T-helper 22 cell (primary cell): ENCODE data around the gene RHOA.
"Not testable (repeated sequence)": the region's sequence is repeated elsewhere in the genome, so short reads cannot be mapped to it uniquely, and the experiment has no call there.

Experiments
- DNase-seq: peaks from one replicate; pipeline ENCODE4 v3.0.0-alpha.2; 2020; ENCODE audit warnings: low read depth

Gene RHOA

GRCh38 chr3:49362561-49362960 lies 49.2 kb downstream of the RHOA start:
- no peak for DNase-seq

DNA sequence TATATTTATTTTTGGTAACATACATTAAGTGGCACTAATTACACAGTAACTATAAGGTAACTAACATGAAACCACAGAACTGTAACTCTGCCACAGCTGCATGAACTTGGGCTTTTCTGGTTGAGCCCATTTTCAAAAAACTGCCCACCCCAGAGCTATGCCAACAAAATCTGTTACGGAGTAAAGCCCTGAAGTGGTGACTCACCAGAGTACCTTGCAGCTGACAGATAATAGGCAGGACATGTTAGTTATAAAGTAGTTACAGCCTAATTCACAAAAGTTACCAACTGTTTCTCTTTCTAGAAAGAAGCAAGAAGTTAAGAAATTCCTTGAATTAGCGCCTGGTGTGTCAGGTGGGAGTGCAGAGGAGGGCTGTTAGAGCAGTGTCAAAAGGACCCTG lies 52.2 kb downstream of the RHOA start:
- no peak for DNase-seq

DNA sequence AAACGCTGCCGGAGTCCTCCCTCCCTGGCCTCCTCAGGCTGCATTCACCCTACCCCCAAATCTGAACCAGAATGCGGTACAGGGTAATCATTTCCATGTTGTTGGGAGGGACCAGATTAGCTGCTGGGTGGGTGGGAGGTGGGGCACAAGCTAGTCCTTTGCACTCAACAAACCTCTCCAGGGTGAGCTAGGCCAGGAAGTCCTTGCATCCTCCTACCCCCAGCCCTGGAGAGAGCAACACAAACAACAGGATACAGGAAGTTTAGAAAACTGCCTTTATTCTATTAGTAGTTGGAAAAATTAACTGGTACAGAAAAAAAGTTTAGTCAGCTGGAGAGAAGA lies 52.9 kb downstream of the RHOA start:
- no peak for DNase-seq

- peak; percentile 72 for DNase-seq
Observed at GRCh38 chr3:49358217-49358883, 53.4 kb downstream of the RHOA start, which contains the start of gene GPX1. TSS of gene GPX1 (minus strand) at chr3:49358353. CDS start at chr3:49358278, 75 bp downstream.

GRCh38 chr3:49357443-49358216 lies 54.1 kb downstream of the RHOA start:
- DNase-seq: peak; percentile 21

DNA sequence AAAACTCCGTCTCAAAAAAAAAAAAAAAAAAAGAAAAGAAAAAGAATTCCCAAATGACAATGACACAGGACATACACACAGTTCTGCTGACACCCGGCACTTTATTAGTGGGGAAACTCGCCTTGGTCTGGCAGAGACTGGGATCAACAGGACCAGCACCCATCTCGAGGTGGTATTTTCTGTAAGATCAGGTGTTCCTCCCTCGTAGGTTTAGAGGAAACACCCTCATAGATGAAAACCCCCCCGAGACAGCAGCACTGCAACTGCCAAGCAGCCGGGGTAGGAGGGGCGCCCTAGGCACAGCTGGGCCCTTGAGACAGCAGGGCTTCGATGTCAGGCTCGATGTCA lies 54.7 kb downstream of the RHOA start:
- not testable (repeated sequence) for DNase-seq

DNA sequence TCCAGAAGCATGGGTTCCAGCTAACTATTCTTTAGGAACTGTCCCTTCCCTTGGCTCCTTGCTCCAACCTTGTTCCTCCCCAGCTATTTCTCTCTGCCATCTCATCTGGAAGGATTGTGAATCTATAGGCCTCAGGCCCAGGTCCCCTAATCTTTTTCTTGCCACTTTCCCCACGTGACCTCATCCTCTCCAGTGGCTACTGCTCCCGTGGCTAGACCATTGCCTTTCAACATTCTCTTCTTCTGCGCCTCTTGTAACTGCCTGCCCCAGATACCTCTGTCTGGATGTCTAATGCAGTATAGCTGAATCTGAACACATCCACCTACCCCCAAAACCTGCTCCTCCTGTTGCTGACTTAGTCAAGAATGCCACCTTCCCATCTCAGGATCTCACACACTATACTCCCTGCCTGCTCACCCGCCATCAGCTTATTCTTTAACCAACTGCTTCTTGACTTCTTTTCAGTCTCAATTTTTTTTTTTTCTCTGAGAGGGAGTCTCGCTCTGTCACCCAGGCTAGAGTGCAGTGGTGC lies 58.8 kb downstream of the RHOA start:
- DNase-seq: no peak

- no peak for DNase-seq
Observed at GRCh38 chr3:49352281-49352680, 59.5 kb downstream of the RHOA start.

- no peak for DNase-seq
Observed at GRCh38 chr3:49351521-49352011, 60.2 kb downstream of the RHOA start.

DNA sequence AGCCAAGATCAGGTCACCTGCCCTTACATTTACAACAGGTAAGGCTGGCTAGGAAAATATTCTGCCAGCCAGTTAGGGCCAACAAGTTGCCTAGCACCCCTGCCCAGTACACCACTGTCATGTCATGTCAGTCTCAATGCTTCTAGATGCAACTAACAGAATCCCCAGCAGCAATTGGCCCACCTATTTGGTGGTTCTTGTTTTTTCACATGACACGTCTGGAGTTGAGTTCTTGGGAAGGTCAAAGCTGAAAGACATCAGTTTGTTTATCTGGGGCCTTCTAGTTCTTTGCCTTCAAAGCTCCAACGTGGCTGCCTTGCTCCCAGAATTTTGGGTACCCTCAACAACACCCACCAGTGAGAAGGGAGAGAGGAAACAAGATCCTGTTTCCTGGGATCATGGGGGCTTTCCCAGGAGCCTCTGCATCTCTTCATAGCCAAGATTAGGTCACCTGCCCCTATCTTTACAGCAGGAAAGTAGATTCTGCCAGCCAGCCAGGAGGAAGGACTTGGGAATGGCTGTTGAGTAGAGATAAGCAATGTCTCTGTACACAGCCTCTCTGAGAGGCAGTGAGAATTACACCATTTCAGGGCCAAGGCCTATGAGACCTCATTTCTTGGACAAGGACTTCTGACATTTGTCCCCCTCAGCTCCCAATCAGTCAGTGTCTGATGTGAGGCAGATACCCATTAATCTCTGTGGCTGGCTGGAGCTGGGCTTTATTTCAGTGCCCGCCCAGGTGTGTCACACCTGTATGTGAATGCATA lies 62.2 kb downstream of the RHOA start:
- DNase-seq: no peak

DNA sequence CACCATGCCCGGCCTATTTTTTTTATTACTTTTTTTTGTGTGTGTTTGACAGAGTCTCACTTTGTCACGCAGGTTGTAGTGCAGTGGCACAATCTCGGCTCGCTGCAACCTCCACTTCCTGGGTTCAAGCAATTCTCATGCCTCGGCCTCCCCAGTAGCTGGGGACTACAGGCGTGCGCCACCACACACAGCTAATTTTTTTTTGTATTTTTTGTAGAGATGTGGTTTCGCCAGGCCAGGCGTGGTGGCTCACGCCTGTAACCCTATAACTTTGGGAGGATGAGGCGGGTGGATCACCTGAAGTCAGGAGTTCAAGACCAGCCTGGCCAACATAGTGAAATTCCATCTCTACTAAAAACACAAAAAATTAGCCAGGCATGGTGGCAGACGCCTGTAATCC lies 63.4 kb downstream of the RHOA start:
- not testable (repeated sequence) for DNase-seq

DNA sequence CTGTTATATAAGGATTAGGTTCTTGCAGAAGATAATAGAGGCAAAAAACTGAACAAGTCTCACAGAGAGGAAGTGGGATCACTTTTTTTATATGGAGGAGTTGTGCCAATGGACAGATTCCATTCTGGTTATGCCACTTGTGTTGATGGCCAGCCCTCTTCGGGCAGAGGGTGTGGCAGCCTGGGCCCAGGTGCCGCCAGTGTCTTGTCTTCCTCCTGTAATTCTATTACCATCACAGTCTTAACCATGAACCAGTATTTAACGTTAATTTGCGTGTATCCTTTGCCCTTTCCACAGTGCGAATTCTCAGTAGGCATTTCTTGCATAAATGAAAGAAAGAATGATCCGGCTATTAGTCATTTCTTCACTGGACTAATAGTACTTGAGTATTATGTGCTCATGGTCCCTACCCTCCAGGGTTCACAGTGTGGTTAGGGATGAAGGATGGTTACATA lies 65.0 kb downstream of the RHOA start:
- DNase-seq: no peak

DNA sequence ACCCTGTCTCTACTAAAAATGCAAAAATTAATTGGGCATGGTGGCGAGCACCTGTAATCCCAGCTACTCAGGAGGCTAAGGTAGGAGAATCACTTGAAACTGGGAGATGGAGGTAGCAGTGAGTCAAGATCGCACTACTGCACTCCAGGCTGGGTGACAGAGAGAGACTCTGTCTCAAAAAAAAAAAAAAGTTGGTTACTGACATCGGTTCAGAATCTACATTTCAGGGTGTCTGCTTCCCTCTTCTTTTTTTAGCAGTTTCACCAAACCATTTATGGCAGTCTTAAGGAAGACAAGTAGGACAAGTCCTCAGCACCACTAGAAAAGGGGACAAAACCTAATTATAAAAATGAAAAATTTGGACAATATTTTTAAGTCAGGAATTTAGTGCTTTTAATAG lies 68.6 kb downstream of the RHOA start:
- DNase-seq: no peak

- DNase-seq: no peak
Observed at GRCh38 chr3:49341996-49342395, 69.8 kb downstream of the RHOA start.

DNA sequence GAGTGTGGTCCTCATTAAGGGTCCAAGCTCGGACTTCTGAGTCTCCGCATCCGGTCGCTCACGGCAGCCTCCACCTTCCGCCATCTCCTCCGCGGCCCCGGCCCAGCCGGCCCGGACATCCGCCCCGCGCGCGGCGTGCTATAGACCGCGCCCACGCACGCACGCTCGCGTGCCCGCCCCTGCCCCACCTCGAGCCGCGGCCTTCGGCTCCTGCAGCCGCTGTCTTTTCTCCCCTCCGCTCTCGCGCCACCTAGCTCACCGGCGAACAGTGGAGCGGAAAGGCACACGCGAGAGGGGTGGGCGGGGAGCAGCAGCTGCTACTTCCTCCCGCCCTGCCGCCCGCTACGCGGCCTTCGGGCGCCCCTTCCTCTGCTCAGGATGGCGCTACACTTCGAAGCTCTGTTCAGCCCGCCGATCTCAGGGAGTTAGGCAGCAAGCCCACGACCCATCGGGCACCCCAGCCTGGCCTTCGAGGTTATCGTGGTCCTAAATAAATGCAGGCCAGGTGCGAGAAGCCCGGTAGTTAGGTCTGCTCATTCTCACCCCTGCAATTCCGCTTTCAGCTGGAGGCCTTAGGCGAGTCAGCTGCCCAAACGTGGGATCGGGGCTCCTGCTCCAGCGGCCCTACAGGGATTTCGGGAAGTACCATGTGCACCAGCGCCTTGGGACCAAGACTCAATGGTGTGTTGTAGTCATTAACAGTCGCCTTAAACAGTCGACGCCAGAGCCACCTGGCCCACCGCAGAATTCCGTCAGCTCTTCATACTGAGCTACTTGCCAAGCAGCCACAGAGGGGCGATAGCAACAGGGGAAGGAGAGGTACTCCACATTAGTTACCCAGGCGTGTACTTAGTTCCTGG lies 71.6 kb downstream of the RHOA start, which contains the start of gene USP4:
TSS of gene USP4 (minus strand) at position 113 of the 860 bp plus-strand sequence. CDS start at position 84, 29 bp downstream.
- peak; percentile 86 for DNase-seq

DNA sequence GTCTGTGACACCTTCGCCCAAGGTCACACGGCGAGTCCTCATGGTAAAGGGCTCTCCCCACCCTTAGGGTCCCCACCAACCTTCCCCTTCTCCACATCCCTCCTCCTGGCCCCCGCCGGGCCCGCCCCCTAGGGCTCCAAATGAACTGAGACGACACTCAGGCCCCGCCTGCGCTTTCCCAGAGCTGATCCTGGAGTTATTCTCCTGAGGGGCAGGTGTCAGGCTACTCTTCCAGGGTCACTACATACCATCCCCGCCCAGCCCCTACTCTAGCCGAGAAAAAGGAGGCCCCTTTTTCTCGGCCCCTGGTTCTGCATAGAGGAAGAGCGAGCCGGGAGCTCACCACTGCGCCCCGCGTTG lies 72.2 kb downstream of the RHOA start:
- peak; percentile 4 for DNase-seq

- DNase-seq: no peak
Observed at GRCh38 chr3:49333916-49334633, 77.7 kb downstream of the RHOA start.

DNA sequence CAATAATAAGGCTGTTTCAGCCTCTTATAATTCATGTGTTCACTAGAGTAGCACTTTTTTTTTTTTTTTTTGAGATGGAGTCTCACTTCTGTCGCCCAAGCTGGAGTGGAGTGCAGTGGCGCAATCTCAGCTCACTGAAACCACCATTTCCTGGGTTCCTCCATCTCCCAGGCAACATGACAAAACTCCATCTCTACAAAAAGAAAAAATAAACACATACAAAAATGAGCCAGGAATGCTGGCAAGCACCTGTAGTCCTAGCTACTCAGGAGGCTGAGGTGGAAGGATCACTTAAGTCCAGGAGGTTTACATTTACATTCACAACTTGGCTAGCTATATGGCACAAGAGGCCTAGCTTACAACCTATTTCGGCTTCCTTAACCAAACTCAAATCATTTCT lies 78.7 kb downstream of the RHOA start:
- DNase-seq: no peak

- no peak for DNase-seq
Observed at GRCh38 chr3:49329186-49329585, 82.6 kb downstream of the RHOA start.

DNA sequence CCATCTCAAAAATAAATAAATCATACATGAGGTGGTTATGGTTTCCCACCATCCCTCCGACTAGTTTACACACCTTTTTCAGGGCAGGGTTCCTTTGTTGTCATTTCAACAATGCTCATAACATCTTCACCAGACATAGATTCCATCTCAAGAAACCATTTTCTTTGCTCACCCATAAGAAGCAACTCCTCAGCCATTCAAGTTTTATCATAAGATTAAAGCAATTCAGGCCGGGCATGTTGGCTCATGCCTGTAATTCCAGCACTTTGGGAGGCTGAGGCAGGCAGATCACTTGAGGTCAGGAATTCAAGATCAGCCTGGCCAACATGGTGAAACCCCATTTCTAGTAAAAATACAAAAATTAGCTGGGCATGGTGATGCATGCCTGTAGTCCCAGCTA lies 83.4 kb downstream of the RHOA start:
- DNase-seq: not testable (repeated sequence)

DNA sequence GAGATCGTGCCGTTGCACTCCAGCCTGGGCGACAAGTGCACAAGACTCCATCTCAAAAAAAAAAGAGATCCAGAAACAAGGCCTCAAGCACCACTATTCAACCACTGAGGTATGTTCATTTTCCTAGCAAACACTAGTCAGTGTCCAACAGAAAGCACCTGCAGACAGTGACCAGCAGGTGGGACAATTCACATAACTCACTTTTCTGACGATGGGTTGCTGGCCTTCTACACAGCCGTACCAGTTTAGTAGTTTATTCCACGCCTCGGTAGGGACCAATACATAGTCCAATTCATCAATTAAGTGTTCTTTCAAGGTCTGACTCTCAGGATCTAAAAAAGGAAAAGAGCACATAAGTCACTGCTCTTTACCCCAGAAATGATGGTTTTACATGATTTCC lies 84.3 kb downstream of the RHOA start:
- DNase-seq: no peak
